Activated CD8-positive, alpha-beta memory T cell treated with anti-CD3 and anti-CD28 coated beads for 24 hours (primary cell): Measurements from ENCODE around the gene UBTD2.

Experiments used
- DNase-seq: peaks from one replicate; pipeline ENCODE4 v3.0.0-alpha.2; 2020

UBTD2 gene

GRCh38 chr5:172166030-172166826 lies 117.3 kb downstream of the UBTD2 start:
- DNase-seq: no peak

- DNase-seq: no peak
Measured at GRCh38 chr5:172165465-172165864, 118.1 kb downstream of the UBTD2 start.

GRCh38 chr5:172164769-172165212 lies 118.8 kb downstream of the UBTD2 start:
- no peak for DNase-seq

- DNase-seq: no peak
Measured at GRCh38 chr5:172163346-172163745, 120.2 kb downstream of the UBTD2 start.

GRCh38 chr5:172162987-172163343 lies 120.6 kb downstream of the UBTD2 start:
- DNase-seq: no peak

- DNase-seq: no peak
Measured at GRCh38 chr5:172162323-172162986, 121.1 kb downstream of the UBTD2 start.

- DNase-seq: no peak
Measured at GRCh38 chr5:172160506-172160905, 123.1 kb downstream of the UBTD2 start.
